NCI-H146 treated with DMSO at 0.1 percent for 48 hours (cell line): ENCODE measurements around the gene ZNF317.
"Not testable (repeated sequence)": the region's sequence is repeated elsewhere in the genome, so short reads cannot be mapped to it uniquely, and the experiment has no call there.

ENCODE experiments used
- DNase-seq: peaks from one replicate; lab custom pipeline; 2025; ENCODE audit not compliant: unreplicated experiment; lab: John Stamatoyannopoulos, UW

Gene ZNF317

GRCh38 chr19:9171393-9171991 is 31.3 kb downstream of the ZNF317 start:
- DNase-seq = no peak

- DNase-seq = no peak
Measured at GRCh38 chr19:9175326-9175725, 35.1 kb downstream of the ZNF317 start.

GRCh38 chr19:9178901-9179300 is 38.7 kb downstream of the ZNF317 start, which contains the start of gene OR7D2:
OR7D2 (plus strand) TSS chr19:9178979; CDS start chr19:9185782, 6,803 bp downstream.
- DNase-seq = no peak

- DNase-seq = no peak
Measured at GRCh38 chr19:9183000-9183399, 42.8 kb downstream of the ZNF317 start.

GRCh38 chr19:9187191-9187590 is 47.0 kb downstream of the ZNF317 start:
- DNase-seq = no peak

GRCh38 chr19:9189535-9189934 is 49.3 kb downstream of the ZNF317 start:
- no peak for DNase-seq

GRCh38 chr19:9198044-9198443 is 57.8 kb downstream of the ZNF317 start:
- DNase-seq = not testable (repeated sequence)

- DNase-seq = peak; percentile 16
Measured at GRCh38 chr19:9205501-9206113, 65.4 kb downstream of the ZNF317 start.
